GM12878 (cell line): ENCODE measurements around the gene ATP8B1. TPM values are rescaled to one million over a fixed set of nuclear protein-coding genes. Genes with fewer than 3 reads are reported as not detected.

Experiments
- ATAC-seq: fragments of 200-7000 bp; cut with Tn5 transposase; 3 replicates; pipeline ENCODE4 v1.9.1; 2020; ENCODE audit warnings: mild to moderate bottlenecking, moderate library complexity
- BruUV-seq: library from RNA; stranded (reverse); fragments of 400-500 nt; replicated peaks from 2 replicates; lab custom pipeline; 2021; lab: Mats Ljungman, UMichigan
- CTCF ChIA-PET: fragments of 300-600 bp; sonication (Branson Sonifier 250); formaldehyde crosslinking; extraction: SDS; loops from one replicate; lab custom pipeline; 2021; ENCODE audit warnings: inconsistent platforms; lab: Yijun Ruan, JAX
- POLR2A ChIA-PET: fragments of 350-600 bp; formaldehyde crosslinking; extraction: SDS; loops from one replicate; lab custom pipeline; 2021; ENCODE audit warnings: inconsistent platforms; lab: Charles Lee
- RAD21 ChIA-PET: fragments of 300-600 bp; sonication (Branson Sonifier 250); formaldehyde crosslinking; loops from one replicate; lab custom pipeline; 2023; ENCODE audit warnings: antibody characterized with exemption; ENCODE audit not compliant: unreplicated experiment; lab: Charles Lee
- SMC1A ChIA-PET: fragments of 300-600 bp; sonication (Branson Sonifier 250); formaldehyde crosslinking; loops from one replicate; lab custom pipeline; 2023; ENCODE audit not compliant: unreplicated experiment, uncharacterized antibody; lab: Charles Lee
- DNase-seq: peaks from one replicate; pipeline ENCODE4 v3.0.0-alpha.2; 2011; ENCODE audit warnings: low read depth, low spot score
- FAIRE-seq: peaks from 3 replicates; lab custom pipeline; 2011; peaks lifted over from hg19 to GRCh38; lab: Jason Lieb, UNC
- H2AFZ ChIP-seq: 2 replicates; pipeline ENCODE4 v1.6.0; 2011; ENCODE audit warnings: low read depth, low read length, control low read depth; ENCODE audit not compliant: control insufficient read depth
- H3K27ac ChIP-seq: 2 replicates; pipeline ENCODE4 v1.5.1; 2011; ENCODE audit warnings: control low read depth; ENCODE audit not compliant: control insufficient read depth, insufficient read depth
- H3K27me3 ChIP-seq, 2 experiments: replicated peaks in 1 of 2; 2 replicates each; pipeline versions ENCODE4 v1.6.0 to v1.6.1; 2011; ENCODE audit warnings: low read length in 1 of 2; ENCODE audit not compliant: control insufficient read depth in 2 of 2, insufficient read depth in 2 of 2
- H3K36me3 ChIP-seq, 2 experiments: 2 replicates each; pipeline ENCODE4 v1.5.1; 2011; ENCODE audit warnings: low read length in 1 of 2; ENCODE audit not compliant: control insufficient read depth in 2 of 2, insufficient read depth in 2 of 2
- H3K4me1 ChIP-seq: 2 replicates; pipeline ENCODE4 v1.6.1; 2011; ENCODE audit warnings: mild to moderate bottlenecking, low read length, moderate library complexity, mixed read lengths; ENCODE audit not compliant: control insufficient read depth, insufficient read depth
- H3K4me2 ChIP-seq: 2 replicates; pipeline ENCODE4 v1.6.0; 2011; ENCODE audit warnings: control low read depth; ENCODE audit not compliant: control insufficient read depth, insufficient read depth
- H3K4me3 ChIP-seq: fragments of 200-600 bp; sonication (generic); 2 replicates; pipeline ENCODE4 v1.5.1; 2016
- H3K79me2 ChIP-seq: 2 replicates; pipeline ENCODE4 v1.6.0; 2011; ENCODE audit warnings: low read length; ENCODE audit not compliant: control insufficient read depth, insufficient read depth
- H3K9ac ChIP-seq: 2 replicates; pipeline ENCODE4 v1.8.0; 2011; ENCODE audit warnings: low read length, control low read depth, mixed read lengths; ENCODE audit not compliant: control insufficient read depth, insufficient read depth
- H3K9me3 ChIP-seq: replicated peaks from 3 replicates; pipeline ENCODE4 v1.5.1; 2011; ENCODE audit warnings: mild to moderate bottlenecking, low read length; ENCODE audit not compliant: control insufficient read depth, insufficient read depth
- H4K20me1 ChIP-seq: 2 replicates; pipeline ENCODE4 v1.6.0; 2011; ENCODE audit not compliant: control insufficient read depth, insufficient read depth
- BACH1 ChIP-seq: fragments of 450-650 bp; IDR thresholded peaks from 2 replicates; pipeline ENCODE4 v1.6.1; 2017; ENCODE audit warnings: mild to moderate bottlenecking, borderline replicate concordance
- EGR1 ChIP-seq, 2 experiments: IDR thresholded peaks; 1 replicate in 1 of 2; 2 replicates in 1 of 2; pipeline ENCODE4 v1.6.1; 2011 to 2012; ENCODE audit warnings: low read depth in 2 of 2, low read length in 2 of 2, borderline replicate concordance in 1 of 2, mild to moderate bottlenecking in 1 of 2, moderate library complexity in 1 of 2
- MEF2A ChIP-seq: IDR thresholded peaks from 2 replicates; pipeline ENCODE4 v1.6.1; 2011; ENCODE audit warnings: low read depth, mild to moderate bottlenecking, low read length, moderate library complexity; ENCODE audit not compliant: insufficient read depth
- RUNX3 ChIP-seq: IDR thresholded peaks from 2 replicates; pipeline ENCODE4 v1.6.1; 2012; ENCODE audit warnings: low read length, inconsistent platforms
- WGBS: methylation state at CpG from one replicate; pipeline ENCODE4 v1.1.6; 2016; ENCODE audit warnings: low lambda C conversion rate; ENCODE audit not compliant: insufficient replicate concordance, insufficient coverage; ENCODE audit errors: missing lambda C conversion rate; 5-methylcytosine and 5-hydroxymethylcytosine counted together
- in situ Hi-C: fragments of 300-500 bp; cut with MboI; formaldehyde crosslinking; loops from 9 replicates; pipeline ENCODE4 v1.14.3; 2018; ENCODE audit warnings: mixed read lengths
- intact Hi-C: fragments of 100-400 bp; cut with micrococcal nuclease; formaldehyde crosslinking; loops from one replicate; pipeline ENCODE4 v1.14.2; 2022; ENCODE audit not compliant: unreplicated experiment
- polyA plus RNA-seq, 11 experiments: library from polyadenylated mRNA; depleted of rRNA in 4 of 11; unstranded in 6 of 11; stranded (reverse) in 5 of 11; fragments of >200 nt; fragmentation: Nextera tagmentation in 4 of 11; fragmentation: Illumina TruSeq in 1 of 11; extraction: Ambion mirVana in 4 of 11; extraction: Trizol in 1 of 11; gene quantifications; 1 replicate in 1 of 11; 2 replicates in 10 of 11; pipeline versions ENCODE4 v1.2.1 to v1.2.3, GENCODE V29; 2011 to 2016; ENCODE audit warnings: inconsistent platforms in 2 of 11, missing spikeins in 2 of 11, low read depth in 1 of 11
- total RNA-seq, 4 experiments: library from RNA; depleted of rRNA in 3 of 4; stranded (reverse); fragments of >200 nt in 3 of 4; fragmentation: Illumina TruSeq in 1 of 4; extraction: Trizol in 1 of 4; gene quantifications; 2 replicates each; pipeline versions ENCODE4 v1.2.1 to v1.2.3, GENCODE V29; 2013 to 2021

Gene ATP8B1
- total and polyA plus RNA-seq, 10 of the 15 experiments (the other 5 are each of a cell fraction or from before 2014, with no cell fraction given), result 0.03 to 0.37 (median 0.11) TPM

DNA sequence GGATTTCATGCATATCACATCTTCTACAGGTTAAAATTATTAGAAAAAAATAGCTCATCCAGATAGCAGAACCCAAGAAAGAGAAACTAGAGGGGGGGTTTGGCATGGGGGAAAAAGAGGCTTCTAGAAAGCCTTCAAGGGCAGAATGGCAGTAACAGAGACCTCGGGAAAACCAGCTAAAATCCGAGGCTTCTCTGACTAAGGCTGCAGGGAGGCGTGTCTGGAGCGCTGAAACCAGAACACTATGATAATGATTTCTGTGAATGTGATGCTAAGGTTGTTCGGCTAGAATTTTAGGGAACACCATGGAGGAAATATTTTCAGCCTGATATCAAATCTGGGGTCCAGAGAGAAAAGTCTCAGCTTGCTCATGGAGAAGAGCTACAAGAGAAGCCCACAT, 73.0 kb downstream of the ATP8B1 start:
- no peak for DNase-seq
- H3K9me3 ChIP-seq, result no peaks in the 10 kb centered on the region
- H3K4me3 ChIP-seq, result no peak overlapping the region
- no TSS peak for BruUV-seq
- 76% methylated on average over 5 of the region's 5 CpGs for WGBS
- ChIA-PET POLR2A (interaction anchor here (0.6 kb wide), 2 partner anchors 11 to 14 kb away, joined by 3 to 10 read pairs; no protein-coding TSS in a partner anchor), SMC1A (interaction anchor here (0.6 to 0.7 kb wide), 3 partner anchors 41 to 996 kb away, joined by 3 read pairs; no protein-coding TSS in a partner anchor), CTCF (interaction anchor here (0.7 kb wide), 1 partner anchor 822 kb away, joined by 3 read pairs; no protein-coding TSS in a partner anchor), RAD21 (no interaction called here)
- no peak overlapping the region for H3K9ac ChIP-seq
- no peak overlapping the region for H3K27ac ChIP-seq
- H3K79me2 ChIP-seq, result no peaks in the 10 kb centered on the region
- intact Hi-C loops (no loop called here), in situ Hi-C loops (no loop called here)
- H3K4me2 ChIP-seq, result no peak overlapping the region
- no peaks in the 10 kb centered on the region for H3K4me1 ChIP-seq
- no peak overlapping the region for H2AFZ ChIP-seq
- H4K20me1 ChIP-seq, result no peaks in the 10 kb centered on the region
- H3K27me3 ChIP-seq, result no peaks in the 10 kb centered on the region
- FAIRE-seq, result no peak
- no peak for TF ChIP-seq BACH1
- no peak for ATAC-seq
- no peaks in the 10 kb centered on the region for H3K36me3 ChIP-seq

DNA sequence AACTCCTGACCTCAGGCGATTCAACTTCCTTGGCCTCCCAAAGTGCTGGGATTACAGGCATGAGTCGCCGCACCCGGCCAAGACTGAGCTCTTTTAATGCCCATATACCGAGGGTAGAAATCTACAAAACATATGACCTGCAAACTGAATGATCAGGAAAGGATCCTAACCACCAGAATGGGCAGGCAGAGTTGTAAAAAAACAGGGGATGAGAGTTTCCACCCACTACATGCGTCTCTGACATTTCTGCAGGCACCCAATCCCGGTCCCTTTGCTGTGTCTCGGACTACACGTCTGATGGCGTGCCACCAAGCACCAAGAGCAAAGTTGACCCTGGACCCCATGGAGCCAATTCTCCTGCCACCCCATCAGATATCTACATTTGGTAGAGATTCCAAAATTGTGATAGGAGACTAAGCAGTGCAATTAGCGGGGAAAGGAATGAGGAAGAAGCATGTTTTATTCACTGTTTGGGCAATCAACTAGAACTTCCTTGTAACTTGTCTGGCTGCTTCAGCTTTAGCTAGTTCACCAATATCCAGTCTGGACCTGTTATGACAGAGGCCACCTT, 74.1 kb downstream of the ATP8B1 start:
- no peak overlapping the region for H3K4me3 ChIP-seq
- CTCF ChIA-PET, result interaction anchor here (0.6 kb wide), 1 partner anchor 451 kb away, joined by 3 read pairs; no protein-coding TSS in a partner anchor
- H3K4me2 ChIP-seq, result no peak overlapping the region
- ATAC-seq (no peak), DNase-seq (no peak), FAIRE-seq (no peak)
- H3K36me3 ChIP-seq, result no peaks in the 10 kb centered on the region
- no peaks in the 10 kb centered on the region for H3K27me3 ChIP-seq
- H3K79me2 ChIP-seq, result no peaks in the 10 kb centered on the region
- H2AFZ ChIP-seq, result no peak overlapping the region
- RAD21 ChIA-PET, result no interaction called here
- intact Hi-C loops, result no loop called here
- no peaks in the 10 kb centered on the region for H3K9me3 ChIP-seq
- in situ Hi-C loops, result no loop called here
- no peak for TF ChIP-seq MEF2A
- no peak for TF ChIP-seq EGR1 (IDR thresholded peaks at IDR 0.05; ENCODE audit: borderline replicate concordance in 1 of 2, low read depth in 2 of 2, low read length in 2 of 2)
- TF ChIP-seq RUNX3, result no peak
- no peaks in the 10 kb centered on the region for H4K20me1 ChIP-seq
- WGBS, result 55% methylated on average over 11 of the region's 11 CpGs
- H3K9ac ChIP-seq, result no peak overlapping the region
- no TSS peak for BruUV-seq
- H3K27ac ChIP-seq, result no peak overlapping the region
- no peaks in the 10 kb centered on the region for H3K4me1 ChIP-seq
- POLR2A ChIA-PET, result no interaction called here
- SMC1A ChIA-PET, result no interaction called here
